ENCODE data around the gene MAN1C1.

The MAN1C1 gene

DNA sequence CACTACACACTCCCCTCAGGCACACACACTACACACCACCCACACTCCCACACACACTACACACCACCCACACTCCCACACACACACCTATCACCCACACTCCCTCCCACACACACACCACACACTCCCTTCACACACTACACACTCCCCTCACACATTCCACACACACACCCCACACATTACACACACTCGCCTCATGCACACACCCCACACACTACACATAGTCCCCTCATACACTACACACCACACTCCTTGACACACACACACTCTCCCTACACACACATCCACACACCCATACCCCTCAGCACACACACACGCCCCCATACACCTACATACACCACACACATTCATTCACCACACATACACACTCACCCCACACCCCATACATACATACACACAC, 152.4 kb downstream of the MAN1C1 start:
- no peak for DNase-seq

DNA sequence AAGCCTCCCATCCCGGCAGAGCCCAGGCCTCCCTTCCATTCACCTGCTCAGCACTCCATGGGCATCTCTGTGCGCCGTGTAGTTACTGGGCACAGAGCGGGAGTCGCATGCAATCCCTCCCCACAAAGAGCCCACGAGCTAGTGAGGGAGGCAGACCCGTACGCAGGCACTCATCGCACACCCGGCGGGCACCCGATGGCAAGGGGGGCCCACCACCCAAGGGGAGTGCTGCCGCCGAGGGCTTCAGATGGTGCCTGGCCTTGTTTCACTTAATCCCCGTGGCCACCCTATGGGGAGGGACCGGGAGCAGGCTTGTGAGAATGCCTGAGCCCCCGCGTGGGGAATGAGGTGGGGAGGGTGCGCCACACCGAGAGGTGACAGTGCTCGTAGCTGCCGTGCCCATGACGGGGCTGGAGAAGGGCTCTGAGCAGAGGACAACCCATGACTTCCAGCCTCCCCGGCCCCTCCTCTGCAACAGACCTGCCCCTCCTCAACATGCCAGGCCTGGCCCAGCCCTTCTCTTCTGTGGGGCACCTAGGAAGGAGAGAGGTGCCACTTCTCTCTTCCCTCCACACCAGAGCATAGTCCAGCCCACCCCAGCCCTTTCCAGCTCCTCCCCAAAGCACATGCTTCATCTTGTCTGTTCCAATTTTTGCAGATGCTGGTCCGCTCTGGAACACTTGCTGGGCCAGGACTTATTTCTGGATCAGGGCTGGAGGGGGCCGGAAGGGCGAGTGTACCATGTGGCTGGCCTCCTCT, 153.2 kb downstream of the MAN1C1 start:
- no peak for DNase-seq

DNA sequence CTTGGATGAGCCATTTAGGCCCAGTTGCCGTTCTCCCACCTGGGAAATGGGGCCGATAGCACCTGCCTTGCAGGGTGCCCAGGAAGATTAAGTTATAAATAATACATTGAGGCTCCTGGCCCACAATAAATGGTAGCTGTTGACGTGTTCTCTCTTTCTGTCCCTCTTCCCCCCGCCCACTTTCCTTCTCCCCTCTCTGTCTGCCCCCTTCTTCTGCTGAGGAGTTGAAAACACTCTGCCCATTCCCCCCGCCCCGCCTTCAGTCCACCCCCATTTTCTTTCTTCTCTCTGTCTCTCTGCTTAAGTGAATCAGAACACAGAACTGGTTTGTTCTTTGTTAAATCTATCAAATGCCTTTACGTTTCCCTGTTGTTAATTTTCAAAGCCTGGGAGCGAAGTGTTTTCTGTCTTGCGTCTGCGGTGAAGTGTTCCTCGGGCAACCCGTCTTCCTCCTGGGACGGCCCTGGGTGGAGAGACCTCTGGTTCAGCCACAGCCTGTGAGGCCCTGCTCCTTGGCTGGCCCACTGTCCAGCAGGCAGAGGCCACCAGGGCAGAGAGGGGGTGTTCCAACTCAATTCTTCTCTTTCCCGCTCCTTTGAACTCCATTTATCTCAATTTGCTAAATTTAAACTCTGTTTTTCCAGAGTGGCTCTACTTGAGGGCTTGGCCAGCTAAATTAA, 154.1 kb downstream of the MAN1C1 start:
- DNase-seq, result peak; percentile 25

DNA sequence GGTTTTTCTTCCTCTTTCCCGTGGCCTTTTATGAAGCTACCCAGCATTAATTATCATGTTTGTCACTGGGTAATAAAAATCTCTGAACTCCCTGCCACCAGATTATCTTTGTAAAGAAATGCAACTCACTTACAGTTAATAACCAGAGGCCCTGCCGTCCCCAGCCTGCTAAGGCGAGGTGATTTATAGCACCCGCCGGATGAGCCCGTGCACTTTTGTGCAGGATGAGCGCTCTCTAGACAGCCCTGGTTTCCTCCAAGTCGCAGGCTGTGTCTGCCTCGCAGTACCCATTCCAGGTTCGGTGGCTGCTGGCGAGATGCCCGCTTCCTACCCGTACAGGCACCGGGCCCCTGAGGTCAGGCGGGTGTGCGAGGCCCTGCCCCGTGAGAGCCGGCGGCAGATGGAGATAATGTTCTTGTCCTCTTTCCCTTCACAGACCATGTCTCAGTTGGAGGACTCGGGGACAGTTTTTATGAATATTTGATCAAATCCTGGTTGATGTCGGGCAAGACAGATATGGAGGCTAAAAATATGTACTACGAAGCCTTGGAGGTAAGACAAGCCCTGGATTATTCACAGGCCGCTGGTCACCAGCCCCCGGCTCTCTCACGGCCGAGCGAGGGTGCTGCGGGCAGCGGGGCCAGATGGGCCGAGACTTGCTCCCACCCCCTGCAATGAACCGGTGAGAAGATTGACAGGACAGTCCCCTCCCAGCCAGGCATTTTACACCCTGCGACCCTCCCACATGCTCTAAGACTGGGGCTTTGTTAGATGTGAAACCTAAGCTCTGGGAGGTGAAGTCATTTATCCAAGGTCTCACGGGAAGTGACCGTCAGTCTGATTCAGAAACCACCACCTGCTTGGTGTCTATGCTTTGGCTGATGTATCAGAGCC, 154.9 kb downstream of the MAN1C1 start:
- peak; percentile 47 for DNase-seq

DNA sequence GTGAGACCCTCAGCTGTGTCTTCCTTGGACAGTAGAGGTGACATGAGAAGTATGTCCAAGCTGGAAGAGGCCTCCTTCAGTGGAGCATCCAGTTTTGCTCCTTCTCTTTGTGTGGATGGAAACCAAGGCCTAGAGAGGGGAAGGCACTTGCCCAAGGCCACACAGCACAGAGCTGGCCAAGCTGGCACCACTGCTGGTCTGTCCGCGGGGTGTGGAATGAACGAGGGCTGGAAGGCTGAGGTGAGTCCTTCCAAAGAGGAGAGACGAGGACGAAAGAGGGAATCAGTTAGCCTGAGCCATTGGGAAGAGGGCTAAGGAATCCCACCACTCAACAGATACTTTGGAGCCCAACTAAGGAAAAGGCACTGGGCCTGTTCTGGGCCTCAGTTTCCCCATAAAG, 155.6 kb downstream of the MAN1C1 start:
- no peak for DNase-seq

DNA sequence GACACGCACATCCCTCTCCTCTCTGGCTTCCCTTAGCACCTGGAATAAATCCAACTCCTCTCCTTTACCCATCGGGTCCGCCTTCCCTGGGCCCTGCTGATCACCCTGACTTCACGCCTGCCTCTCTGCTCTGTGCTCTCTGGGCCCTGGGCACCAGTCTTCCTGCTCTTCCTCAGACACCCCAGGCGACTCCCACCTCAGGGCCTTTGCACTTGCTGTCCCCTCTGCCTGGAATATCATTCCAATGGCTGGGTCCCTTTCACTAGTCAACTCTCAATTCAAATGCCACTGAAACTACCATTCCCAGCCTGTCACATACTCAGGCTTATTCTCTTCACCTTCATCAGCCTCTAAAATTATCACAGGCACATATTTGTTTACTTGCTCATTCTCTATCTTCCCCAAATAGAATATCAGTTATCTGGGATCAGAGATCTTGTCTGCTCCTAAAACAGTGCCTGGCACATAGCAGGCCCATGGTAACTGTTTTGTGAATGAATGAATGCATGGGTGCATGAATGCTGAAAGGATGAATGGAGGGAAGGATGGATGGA, 156.2 kb downstream of the MAN1C1 start:
- no peak for DNase-seq

DNA sequence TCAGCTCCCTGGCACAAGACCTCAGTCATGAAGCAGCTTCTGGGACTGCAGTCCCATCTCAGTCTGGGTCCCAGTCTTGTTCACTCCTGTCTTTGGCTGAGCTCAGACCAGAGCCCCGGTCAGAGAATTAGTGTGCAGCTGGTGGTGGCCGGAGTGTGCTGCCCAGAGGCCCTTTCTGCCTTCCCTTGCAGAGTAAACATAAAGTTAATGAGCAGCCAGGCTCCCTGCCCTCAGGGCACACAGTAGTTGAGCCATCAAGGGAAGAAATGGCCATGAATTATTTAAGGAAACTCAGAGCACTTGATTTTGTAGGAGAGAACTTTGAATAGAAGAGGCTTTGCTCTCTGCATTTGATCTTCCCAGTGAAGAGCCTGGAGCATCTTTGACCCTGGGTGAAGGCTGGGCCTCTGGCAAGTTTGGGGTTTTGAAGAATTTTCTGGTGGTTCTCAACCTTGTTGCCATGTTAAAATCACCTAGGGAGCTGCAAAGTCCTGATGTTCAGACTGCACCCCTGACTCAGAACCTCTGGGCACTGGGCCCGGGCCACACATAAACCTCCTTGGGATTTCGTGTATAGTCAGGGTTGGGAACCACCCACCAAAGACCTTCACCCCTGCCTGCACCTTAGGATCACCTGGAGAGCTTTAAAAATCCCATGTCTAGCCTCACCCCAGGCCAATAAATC, 157.0 kb downstream of the MAN1C1 start:
- DNase-seq, result no peak

DNA sequence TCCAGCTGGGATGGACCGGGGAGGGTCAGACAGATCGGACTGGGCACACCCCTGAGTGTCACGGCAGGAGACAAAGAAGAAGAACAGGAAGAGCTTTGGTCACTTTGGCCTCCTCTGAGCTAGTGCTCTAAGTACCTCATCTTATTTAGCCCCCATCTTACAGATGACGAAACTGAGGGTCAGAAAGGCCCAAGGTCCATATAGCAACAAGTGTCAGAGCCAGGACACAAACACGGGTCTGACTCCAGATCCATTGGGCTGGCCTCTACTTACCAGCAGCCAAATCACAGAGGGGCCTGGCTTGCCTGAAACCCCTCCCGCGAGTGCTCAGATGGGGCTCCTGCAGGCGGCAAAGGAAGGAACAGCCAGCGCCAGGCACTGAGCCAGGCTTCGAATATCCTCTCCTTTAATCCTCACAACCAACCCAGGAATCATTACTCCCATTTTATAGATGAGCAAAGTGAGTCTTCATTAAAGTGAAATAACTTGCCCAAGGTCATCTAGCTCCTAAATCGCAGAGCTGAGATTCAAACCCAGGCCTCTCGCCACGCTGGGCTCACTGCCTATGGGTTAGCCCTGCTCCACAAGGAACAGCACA, 157.7 kb downstream of the MAN1C1 start:
- DNase-seq, result no peak

DNA sequence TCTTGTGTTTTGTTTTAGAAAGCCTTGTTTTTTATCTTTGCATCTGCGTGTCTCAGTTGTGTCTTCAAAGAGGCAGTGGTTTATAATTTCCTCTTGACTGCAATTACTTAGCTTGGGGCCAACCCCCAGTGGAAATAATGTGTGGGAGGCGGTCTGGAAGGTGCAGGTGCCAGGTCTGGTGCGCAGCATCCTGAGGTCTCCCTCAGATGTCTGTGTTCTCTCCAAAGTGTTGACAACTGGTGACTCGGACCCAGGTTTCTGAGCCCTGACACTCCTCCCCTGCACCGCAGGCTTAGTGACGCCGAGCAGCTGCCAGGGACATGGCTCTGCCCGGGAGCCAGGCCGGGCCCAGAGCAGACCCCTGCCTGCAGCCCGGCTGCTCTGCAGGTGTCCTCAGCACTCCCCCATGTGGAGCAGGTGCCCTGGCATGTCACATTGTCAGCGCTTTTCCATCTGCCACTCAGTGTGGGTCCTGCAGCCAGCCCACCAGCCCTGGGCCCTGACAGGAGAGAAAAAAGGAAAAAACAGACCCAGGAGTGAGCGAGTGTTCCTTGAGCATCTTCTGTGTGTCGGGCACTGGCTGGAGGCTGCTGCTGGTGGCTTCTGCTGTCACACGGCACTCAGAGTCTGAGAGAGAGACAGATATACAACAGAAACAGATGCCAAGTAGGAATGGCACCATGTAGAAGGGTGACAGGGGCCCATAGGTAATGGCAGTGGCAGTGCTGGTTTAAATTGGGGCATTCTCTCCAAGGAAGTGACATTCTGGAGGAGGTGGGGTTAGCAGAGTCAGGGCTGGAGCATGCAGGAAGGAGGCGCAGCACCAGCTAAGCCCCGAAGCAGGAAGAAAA, 158.6 kb downstream of the MAN1C1 start:
- DNase-seq, result peak; percentile 85

DNA sequence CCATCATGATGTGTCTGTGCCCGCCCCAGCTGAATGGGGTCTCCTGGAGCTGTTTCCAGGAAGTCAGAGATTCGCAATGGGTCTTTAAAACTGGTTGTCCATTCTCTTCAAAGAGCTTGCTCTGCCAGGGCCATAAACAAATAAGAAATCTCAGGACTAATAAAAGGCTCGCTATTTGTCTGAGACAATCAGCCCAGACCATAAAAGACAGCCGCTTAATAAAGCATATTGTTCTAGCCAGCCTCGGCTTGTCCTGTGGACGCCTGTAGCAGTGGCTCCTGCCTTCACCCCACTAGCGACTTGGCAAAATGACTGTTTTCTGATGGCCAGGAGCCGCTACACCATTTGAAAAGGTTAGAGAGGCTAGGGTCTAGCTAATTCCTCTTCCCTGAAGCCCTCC, 162.8 kb downstream of the MAN1C1 start:
- DNase-seq, result no peak

DNA sequence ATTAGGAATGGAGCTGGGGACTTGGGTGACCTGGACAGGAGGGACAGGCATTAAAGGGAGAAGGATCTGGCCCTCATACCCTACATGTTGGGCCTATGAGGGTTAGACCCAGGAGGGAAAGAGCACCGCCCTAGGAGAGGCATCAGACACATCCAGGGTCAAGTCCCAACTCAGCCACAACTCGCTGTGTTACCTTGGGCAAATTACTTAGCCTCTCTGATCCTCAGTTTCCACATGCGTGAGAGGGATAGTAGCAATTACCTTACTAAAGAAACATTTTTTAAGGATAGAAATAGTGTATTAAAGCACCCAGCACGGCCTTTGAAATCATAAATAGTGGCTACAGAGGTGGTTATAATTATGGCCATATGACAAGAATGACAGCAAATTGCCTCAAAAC, 163.3 kb downstream of the MAN1C1 start:
- DNase-seq, result no peak

DNA sequence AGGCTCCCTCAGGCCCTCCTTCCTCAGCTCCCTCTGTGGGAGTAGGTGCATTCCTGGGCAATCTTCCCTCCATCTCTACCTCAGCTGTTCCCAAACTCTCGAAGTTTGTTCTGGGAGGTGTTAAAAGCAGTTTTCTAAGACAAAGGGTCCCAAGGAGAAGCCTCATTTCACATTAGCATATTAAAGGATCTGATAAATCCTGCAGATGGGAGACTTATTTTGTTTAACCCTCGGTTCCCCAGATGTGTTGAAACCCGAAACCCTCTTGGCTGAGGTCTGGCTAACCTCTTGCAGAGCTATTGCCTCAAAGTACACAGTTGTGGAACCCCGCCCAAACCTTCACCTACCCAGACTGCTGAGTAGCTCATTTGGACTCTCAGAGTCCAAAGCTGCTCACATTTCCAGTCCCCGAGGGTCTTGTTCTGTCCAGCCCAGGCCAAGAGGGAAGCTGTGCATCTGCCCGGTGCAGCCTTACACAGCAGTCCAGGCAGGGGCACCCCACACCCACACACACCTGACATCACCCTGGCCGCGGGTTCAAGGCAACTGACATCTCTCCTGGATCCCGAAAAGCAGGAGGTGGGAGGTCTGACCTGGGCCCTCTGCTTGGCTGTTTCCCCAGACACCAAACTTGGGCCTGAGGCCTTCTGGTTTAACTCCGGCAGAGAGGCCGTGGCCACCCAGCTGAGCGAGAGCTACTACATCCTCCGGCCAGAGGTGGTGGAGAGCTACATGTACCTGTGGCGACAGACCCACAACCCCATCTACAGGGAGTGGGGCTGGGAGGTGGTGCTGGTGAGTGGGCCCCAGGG, 163.9 kb downstream of the MAN1C1 start:
- no peak for DNase-seq

DNA sequence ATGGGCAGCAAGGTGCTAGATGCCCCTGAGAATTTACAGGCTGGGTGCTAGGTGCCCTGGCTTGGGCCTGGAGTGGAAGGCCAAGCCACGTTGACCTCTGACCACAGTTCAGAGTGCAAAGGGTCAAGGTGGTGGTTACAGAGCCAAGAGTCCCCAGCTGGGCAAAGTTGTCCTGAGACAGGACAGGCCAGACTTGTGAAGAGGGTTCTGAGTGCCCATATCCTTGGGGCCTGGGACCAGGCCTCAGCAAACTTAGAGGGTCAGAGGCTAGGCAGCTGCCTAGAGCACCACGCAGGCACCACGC, 164.5 kb downstream of the MAN1C1 start:
- DNase-seq, result no peak

DNA sequence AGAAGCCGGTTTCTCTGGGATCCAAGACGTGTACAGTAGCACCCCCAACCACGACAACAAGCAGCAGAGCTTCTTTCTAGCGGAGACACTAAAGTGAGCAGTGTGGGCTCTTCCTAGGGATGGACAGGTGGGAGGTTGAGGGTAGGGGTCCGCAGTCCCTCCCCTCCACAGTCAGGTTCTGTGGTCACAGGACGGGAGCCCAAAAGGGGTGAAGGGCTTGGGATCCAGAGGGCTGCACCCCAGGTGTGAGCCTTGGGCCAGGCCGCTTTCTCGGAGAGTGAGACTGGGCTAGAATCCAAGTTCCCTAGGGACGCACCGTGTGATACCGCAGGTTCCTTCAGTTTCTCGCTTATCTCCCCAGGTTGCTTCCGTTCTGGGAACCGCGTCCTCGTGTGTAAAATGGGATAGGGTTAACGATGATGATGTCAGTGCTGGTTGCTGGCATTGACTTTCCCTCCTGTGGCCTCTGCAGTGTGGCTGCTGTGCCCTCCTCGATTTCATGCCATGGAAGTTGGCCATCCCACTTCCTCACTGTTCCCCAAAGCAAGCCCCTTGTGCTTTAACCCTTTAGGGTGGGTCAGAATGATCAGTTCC, 166.1 kb downstream of the MAN1C1 start:
- DNase-seq, result no peak

DNA sequence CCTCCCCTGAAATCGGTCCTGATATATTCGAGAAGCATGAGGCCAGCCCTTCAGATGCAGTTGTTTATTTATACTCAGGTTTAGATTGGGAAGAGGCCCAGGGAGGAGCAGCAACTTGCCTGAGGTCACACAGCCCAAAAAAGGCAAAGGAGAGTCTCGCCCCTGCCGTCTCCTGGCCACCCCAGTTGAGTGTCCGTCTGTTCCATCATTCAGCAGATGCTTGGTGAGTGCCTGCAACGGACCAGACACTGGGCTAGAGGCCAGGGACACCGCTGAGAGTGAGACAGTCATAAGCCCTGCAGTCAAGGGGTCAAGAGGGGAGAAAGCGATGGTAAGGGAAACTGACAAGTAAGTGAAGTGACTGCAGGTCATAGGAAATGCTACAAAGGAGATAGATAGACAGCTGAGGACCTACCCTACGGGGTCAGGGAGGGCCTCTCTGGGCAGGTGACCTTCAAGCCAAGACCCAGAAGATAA, 168.0 kb downstream of the MAN1C1 start:
- DNase-seq, result no peak

DNA sequence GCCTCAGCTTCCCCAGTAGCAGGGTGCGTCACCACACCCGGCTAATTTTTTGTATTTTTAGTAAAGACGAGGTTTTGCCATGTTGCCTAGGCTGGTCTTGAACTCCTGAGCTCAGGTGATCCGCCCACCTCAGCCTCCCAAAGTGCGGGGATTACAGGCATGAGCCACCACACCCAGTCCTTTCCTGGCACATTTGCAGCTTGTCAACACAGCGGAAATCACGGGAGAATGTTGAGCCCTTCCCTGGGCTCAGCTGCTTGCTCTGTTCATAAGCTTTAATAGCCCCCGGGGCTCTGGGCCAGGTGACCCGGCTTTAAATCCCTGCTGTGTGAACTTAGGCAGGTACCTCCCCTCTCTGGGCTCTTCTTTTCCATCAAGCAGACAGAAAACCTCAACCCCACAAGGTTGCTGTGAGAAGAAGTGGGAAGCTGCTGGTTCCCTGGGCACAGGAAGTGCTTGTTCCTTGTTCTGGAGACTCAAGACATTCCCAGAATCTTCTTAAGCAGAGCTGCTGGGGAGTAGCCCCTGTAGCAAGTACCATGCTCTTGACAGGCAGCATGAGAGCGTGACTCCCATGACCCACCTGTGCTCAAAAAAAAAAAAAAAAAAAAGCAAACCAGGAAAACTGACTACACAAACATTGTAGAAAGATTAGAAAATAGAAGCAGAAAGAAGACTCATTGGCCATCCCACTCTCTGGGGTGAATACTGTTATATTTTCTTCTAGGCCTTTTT, 168.9 kb downstream of the MAN1C1 start:
- no peak for DNase-seq

DNA sequence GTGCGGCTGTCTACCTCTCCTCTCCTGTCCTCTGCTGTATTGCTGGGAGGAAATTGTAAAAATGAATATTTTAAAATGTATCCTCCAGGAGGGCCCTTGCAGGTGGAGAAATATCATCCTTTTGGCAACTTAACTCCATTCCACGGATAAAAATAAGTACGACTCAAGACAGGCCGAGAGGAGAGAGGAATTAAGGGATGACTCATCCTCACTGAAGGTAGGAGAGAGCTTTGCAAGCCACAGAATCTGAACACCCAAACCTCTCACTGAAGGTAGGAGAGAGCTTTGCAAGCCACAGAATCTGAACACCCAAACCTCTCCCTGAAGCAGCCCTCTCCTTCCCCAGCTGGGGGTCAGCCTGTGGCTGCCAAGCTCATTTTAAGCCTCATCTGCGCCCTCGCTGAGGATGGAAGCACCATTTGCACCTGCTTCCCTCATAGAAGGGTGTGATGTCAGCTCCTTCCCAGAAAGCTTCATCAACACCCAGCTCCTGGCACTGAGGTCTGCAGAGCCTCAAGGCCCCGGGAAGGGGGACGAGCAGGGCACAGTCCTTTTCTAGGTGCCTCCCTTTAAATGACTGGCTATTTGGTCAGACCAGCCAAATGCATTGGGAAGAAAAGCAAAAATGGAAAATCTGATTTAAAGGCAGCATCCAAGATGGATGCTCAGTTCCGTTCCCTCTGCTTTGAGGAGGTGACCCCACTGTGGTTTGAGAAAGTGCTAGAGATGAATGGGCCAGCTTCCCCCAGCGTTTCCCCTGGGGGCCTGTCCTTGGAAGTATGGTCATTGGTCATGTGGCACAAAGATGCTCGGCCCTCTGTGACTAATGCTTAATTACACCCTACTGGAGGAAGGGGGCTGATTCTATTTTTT, 170.5 kb downstream of the MAN1C1 start:
- DNase-seq, result no peak

DNA sequence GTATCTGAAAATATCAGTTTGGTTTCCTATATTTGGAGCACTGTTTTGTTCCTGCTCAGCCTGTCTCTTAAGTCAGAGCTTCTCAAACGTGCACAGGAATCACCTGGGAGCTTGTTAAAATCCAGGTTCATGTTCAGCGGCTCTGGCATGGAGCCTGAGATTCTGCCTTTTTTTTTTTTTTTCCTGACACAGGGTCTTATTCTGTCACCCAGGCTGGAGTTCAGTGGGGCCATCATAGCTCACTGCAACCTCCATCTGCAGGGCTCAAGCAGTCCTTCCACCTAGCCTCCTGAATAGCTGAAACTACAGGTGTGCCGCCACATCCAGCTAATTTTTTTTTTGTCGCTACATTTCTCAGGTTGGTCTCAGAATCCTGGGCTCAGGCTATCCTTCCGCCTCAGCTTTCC, 171.2 kb downstream of the MAN1C1 start:
- no peak for DNase-seq

All from activated CD4-positive, alpha-beta T cell treated with anti-CD3 and anti-CD28 coated beads, Interleukin-2, amount 50 U/mL, for 1 hour (primary cell).